BLaER1 treated with 17β-estradiol and CSF1 and Interleukin-3, amounts not matched to agents 10 nM and 100 nM (cell line): ENCODE results near the gene FAM3A.

Experiments
- H3K27ac ChIP-seq, 11 experiments: shearing (Covaris generic); formaldehyde crosslinking; 2 replicates each; pipeline ENCODE4 v1.8.1; 2022
- H3K27me3 ChIP-seq, 11 experiments: shearing (Covaris generic); formaldehyde crosslinking; 2 replicates each; pipeline ENCODE4 v1.8.1; 2022
- H3K36me3 ChIP-seq, 11 experiments: shearing (Covaris generic); formaldehyde crosslinking; 2 replicates each; pipeline ENCODE4 v1.8.1; 2022
- H3K4me1 ChIP-seq, 10 experiments: shearing (Covaris generic); formaldehyde crosslinking; 2 replicates each; pipeline ENCODE4 v1.8.1; 2022
- H3K4me2 ChIP-seq, 11 experiments: shearing (Covaris generic); formaldehyde crosslinking; 2 replicates each; pipeline ENCODE4 v1.8.1; 2022
- H3K4me3 ChIP-seq, 10 experiments: shearing (Covaris generic); formaldehyde crosslinking; 2 replicates each; pipeline ENCODE4 v1.8.1; 2022
- H3K9ac ChIP-seq, 11 experiments: shearing (Covaris generic); formaldehyde crosslinking; 2 replicates each; pipeline ENCODE4 v1.8.1; 2022
- H3K9me3 ChIP-seq, 11 experiments: shearing (Covaris generic); formaldehyde crosslinking; replicated peaks in 1 of 11; 2 replicates each; pipeline ENCODE4 v1.8.1; 2022
- H4K20me1 ChIP-seq, 11 experiments: shearing (Covaris generic); formaldehyde crosslinking; 2 replicates each; pipeline ENCODE4 v1.8.1; 2022
- Cebpa-rat ChIP-seq, 11 experiments: shearing (Covaris generic); IDR thresholded peaks; 2 replicates each; pipeline ENCODE4 v1.8.1; 2022

The FAM3A gene

GRCh38 chrX:154458116-154458953, 57.7 kb downstream of the FAM3A start, which contains the start of gene PLXNA3:
Gene PLXNA3, plus strand, starts transcription at chrX:154458281. Its CDS starts 1,903 bp downstream, at chrX:154460184.
- Histone ChIP-seq H3K4me2 (peak within 1 kb of the TSS; percentile 87 to 94 (median 90)), H3K4me1 (peaks cover 12 to 22% (median 14%) of the 10 kb centered on the region in 10 experiments; a peak in 19 of 20 replicates), H3K27me3 (peaks cover 6 to 39% (median 15%) of the 10 kb centered on the region in 11 experiments; a peak in 16 of 22 replicates), H3K27ac (peak within 1 kb of the TSS; percentile 85 to 95 (median 91)), H3K9me3 (peaks cover 0 to 48% (median 14%) of the 10 kb centered on the region in 11 experiments; a peak in 13 of 22 replicates), H3K9ac (peak within 1 kb of the TSS; percentile 86 to 96 (median 92)), H4K20me1 (peaks cover 39 to 54% (median 41%) of the 10 kb centered on the region in 11 experiments; a peak in 21 of 22 replicates), H3K36me3 (peaks cover 19 to 33% (median 27%) of the 10 kb centered on the region in 11 experiments; a peak in 20 of 22 replicates), H3K4me3 (peak within 1 kb of the TSS; percentile 78 to 87 (median 83))
- TF ChIP-seq Cebpa-rat (IDR thresholded peaks at IDR 0.05) = no peak

DNA sequence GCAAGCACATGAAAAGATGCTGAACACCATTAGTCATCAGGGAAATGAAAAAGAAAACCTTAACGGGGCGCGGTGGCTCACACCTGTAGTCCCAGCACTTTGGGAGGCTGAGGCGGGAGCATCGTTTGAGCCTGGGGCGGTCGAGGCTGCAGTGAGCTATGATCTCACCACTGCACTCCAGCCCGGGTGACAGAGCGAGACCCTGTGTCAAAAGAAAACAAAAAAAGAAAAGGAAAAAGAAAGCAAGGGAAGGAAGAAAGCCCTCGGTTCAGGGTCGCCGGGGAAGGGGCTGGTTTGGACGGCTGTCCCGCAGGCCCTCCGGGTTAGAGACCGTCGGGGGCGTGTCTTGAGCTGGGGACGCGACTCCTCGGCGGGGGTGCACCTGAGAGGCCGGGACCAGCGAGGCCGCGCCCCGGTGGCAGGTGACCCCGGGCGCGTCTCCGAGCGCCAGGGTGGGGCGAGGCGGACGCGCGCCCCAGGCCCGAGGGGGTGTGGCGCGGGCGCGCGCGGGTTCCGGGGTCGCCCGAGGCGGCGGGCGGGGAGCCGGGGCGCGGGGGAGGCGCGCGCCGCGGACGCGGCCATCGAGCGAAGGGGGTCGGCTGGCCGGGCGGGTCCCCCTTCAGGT, 58.4 kb downstream of the FAM3A start:
- peak overlapping the region; percentile 85 to 95 (median 91) for H3K27ac ChIP-seq
- peak overlapping the region; percentile 86 to 96 (median 92) for H3K9ac ChIP-seq
- H3K4me3 ChIP-seq = peak overlapping the region; percentile 78 to 87 (median 83)
- H4K20me1 ChIP-seq = peaks cover 33 to 47% (median 36%) of the 10 kb centered on the region in 11 experiments; a peak in 21 of 22 replicates
- H3K9me3 ChIP-seq = peaks cover 0 to 48% (median 14%) of the 10 kb centered on the region in 11 experiments; a peak in 13 of 22 replicates
- peaks cover 12 to 22% (median 14%) of the 10 kb centered on the region in 10 experiments; a peak in 19 of 20 replicates for H3K4me1 ChIP-seq
- no peak for TF ChIP-seq Cebpa-rat (IDR thresholded peaks at IDR 0.05)
- H3K27me3 ChIP-seq = peaks cover 6 to 41% (median 21%) of the 10 kb centered on the region in 11 experiments; a peak in 16 of 22 replicates
- peak overlapping the region; percentile 46 to 92 (median 75) for H3K4me2 ChIP-seq
- peaks cover 15 to 32% (median 23%) of the 10 kb centered on the region in 11 experiments; a peak in 20 of 22 replicates for H3K36me3 ChIP-seq
